GM13977 (cell line): Measurements from ENCODE around the gene PSTPIP2.
"Not testable (repeated sequence)": the region's sequence is repeated elsewhere in the genome, so short reads cannot be mapped to it uniquely, and the experiment has no call there.

ENCODE experiments used
- DNase-seq: peaks from one replicate; pipeline ENCODE4 v3.0.0; 2012; ENCODE audit warnings: low spot score
- in situ Hi-C: fragments of 300-500 bp; cut with MboI; formaldehyde crosslinking; loops from one replicate; pipeline ENCODE4 v1.12.0; 2022; ENCODE audit warnings: low sequenced_read_pairs, low pct_unique_long_range_greater_than_20kb, mixed read lengths, inconsistent platforms; ENCODE audit not compliant: unreplicated experiment
- TF ChIP-seq, protein P1 (sequence below): IDR thresholded peaks from 2 replicates; pipeline ENCODE4 v1.5.1; 2012; ENCODE audit warnings: mild to moderate bottlenecking, control low read depth; ENCODE audit not compliant: insufficient read depth; ENCODE audit errors: extremely low read depth, missing control alignments

PSTPIP2 gene

DNA sequence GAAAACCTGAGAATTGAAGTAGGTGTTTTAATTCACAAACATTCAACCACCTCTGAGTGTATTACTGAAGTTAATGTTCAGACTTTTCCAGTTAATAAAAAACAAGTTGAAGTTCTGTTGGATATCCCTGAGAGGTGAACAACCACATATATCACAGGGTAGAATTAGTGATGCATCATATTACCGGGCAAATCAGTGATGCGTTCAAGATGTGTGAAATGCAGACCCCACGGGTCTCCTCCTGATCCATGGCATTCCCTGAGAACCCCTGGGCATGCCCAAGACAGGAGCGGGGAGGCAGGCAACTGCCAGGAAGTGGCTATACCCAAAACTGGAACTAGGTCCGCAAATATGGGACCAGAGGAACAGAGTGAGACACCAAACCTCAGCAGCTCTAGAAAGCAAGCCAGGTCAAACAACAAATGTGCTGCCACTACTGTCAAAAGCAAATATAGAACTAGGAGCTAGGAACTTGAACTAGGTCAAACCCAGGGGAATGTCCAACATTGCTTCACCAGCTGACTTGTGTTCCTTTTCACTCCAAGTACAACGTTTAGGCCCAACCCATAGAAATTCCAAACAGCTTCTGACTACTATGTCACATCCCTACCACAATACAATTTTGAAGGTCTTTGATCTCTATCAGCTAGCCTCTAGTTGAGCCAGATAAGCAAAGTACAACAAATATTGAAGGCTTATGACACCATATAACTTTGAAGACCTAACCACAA lies 20.2 kb downstream of the PSTPIP2 start:
- in situ Hi-C loops, result no loop called here
- TF ChIP-seq, protein P1, sequence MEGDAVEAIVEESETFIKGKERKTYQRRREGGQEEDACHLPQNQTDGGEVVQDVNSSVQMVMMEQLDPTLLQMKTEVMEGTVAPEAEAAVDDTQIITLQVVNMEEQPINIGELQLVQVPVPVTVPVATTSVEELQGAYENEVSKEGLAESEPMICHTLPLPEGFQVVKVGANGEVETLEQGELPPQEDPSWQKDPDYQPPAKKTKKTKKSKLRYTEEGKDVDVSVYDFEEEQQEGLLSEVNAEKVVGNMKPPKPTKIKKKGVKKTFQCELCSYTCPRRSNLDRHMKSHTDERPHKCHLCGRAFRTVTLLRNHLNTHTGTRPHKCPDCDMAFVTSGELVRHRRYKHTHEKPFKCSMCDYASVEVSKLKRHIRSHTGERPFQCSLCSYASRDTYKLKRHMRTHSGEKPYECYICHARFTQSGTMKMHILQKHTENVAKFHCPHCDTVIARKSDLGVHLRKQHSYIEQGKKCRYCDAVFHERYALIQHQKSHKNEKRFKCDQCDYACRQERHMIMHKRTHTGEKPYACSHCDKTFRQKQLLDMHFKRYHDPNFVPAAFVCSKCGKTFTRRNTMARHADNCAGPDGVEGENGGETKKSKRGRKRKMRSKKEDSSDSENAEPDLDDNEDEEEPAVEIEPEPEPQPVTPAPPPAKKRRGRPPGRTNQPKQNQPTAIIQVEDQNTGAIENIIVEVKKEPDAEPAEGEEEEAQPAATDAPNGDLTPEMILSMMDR, result no peak
- no peak for DNase-seq

DNA sequence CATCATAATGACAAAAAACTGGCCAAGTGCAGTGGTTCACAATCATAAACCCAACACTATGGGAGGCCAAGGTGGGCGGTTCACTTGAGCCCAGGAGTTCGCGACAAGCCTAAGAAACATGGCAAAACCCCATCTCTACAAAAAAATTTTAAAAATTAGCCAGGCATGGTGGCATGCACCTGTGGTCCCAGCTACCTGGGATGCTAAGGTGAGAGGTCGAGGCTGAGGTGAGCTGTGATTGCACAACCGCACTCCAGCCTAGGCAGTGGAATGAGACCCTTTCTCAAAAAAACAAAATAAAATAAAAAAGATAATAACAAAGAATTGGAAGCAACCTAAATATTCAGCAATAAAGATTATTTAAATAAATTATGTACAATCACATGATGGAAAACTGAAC lies 21.8 kb downstream of the PSTPIP2 start:
- in situ Hi-C loops, result no loop called here
- no peak for DNase-seq
- TF ChIP-seq, protein P1, result no peak

DNA sequence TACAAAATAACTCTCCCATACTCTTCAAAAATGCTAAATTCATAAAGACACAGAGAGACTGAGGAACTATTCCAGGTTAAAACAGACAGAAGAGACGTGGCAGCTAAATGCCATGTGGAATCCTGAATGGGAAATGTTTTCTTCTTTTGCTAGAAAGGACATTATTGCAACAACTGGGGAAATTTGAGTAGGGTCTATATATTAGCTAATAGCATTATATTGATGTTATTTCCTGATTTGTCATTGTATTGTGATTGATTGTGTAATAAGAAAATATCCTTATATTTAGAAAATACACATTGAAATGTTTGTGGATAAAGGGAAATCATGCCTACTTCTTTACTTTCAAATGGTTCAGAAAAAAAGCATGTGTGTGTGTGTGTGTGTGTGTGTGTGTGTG lies 23.4 kb downstream of the PSTPIP2 start:
- TF ChIP-seq, protein P1, result no peak
- in situ Hi-C loops, result no loop called here
- DNase-seq, result no peak

DNA sequence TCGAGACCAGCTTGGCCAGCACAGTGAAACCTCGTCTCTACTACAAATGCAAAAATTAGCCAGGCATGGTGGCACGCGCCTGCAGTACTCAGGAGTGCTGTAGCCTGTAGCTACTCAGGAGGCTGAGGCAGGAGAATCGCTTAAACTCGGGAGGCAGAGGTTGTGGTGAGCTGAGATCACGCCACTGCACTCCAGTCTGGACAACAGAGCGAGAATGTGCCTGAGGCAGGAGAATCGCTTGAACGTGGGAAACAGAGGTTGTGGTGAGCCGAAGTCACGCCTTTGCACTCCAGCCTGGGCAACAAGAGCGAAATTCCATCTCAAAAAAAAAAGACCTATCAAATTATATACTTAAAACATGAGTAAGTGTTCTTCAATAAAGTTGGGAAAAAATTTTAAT lies 24.7 kb downstream of the PSTPIP2 start:
- in situ Hi-C loops, DNase-seq: not testable (repeated sequence)

DNA sequence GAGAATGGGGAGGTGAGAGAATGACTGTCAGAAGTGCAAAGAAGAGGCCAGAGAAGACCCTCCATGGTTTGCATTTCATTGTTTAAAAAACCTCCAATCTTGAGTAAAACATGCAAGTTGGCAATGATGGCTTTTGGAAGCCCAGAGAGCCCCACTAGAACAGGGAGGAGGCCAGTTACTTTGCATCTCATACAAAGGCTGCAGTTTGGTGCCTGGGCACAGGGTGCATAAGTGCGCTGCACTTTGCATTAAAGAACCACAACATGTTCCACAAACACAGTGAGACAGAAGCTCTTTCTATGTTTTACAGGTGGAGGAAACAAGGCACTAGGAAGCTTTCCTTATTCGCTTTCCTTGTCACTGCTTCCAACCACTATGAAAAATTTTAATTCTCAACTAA lies 25.4 kb downstream of the PSTPIP2 start:
- TF ChIP-seq, protein P1, result no peak
- in situ Hi-C loops, result no loop called here
- DNase-seq, result no peak

DNA sequence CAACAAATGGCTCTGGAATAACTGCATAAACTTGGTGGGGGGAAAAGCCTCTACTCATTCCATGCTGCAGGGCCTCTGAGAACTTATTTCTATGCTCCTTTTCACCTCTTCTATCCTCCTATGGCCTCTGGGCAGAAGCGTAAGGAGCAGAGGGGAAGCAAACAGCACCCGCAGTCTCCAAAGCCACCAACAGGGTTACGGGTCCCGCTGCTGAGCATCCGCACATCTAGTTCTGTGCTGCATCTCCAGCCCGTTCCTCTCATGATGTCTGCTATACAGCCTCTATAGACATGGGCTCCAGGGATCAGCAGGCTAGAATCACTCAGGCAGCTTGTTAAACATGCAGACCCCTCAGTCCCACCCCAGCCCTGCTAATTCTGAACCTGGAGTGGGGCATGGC lies 25.9 kb downstream of the PSTPIP2 start:
- TF ChIP-seq, protein P1, result no peak
- in situ Hi-C loops, result no loop called here
- no peak for DNase-seq

DNA sequence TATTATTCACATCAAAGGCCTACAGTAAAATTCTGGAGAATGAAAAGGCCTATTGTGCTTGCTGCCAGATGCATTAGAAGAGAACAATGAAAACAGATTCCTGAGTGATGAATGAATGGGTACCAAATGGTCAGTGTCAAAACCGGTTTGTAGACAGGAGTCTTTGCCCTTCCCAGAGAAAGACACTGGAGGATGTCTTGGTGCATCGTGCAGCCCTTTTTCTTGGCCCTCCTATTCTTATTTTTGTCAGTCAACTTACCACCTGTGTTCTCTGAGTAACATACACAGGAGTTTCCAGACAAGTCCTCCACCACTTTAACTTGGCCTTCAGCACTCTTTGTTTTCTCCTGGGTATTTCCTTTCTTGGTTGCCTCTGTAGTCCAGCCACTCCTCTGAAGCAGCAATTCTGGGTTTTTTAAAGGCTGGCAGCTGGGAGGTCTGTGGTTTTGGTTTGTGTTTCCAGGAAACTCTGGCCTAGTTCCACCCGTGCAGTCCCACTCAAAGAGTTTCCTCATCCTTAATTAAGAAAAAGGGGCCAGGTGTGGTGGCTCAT lies 29.4 kb downstream of the PSTPIP2 start:
- TF ChIP-seq, protein P1, result no peak
- in situ Hi-C loops, result no loop called here
- no peak for DNase-seq
